Sigmoid colon (tissue), 7 donors: ENCODE data around the gene RBFOX2. TPM values are rescaled to one million over a fixed set of nuclear protein-coding genes. Genes with fewer than 3 reads are reported as not detected.

Experiments used
- DNase-seq: peaks from one replicate; pipeline ENCODE4 v3.0.0-alpha.2; 2019
- H3K27ac ChIP-seq, 4 donors: fragments of 200-600 bp; sonication (generic); one replicate each; pipeline ENCODE4 v1.5.1; 2016 to 2019; ENCODE audit warnings: mild to moderate bottlenecking in 1 of 4
- H3K27me3 ChIP-seq, 3 donors: fragments of 200-600 bp; sonication (generic); one replicate each; pipeline ENCODE4 v1.5.1; 2019; ENCODE audit warnings: mild to moderate bottlenecking in 1 of 3
- H3K36me3 ChIP-seq, 4 donors: fragments of 200-600 bp; sonication (generic); one replicate each; pipeline ENCODE4 v1.5.1; 2016 to 2019
- H3K4me1 ChIP-seq, 4 donors: fragments of 200-600 bp; sonication (generic); one replicate each; pipeline ENCODE4 v1.5.1; 2017 to 2019
- H3K4me3 ChIP-seq, 4 donors: fragments of 200-600 bp; sonication (generic); one replicate each; pipeline ENCODE4 v1.5.1; 2017 to 2019; ENCODE audit warnings: mild to moderate bottlenecking in 2 of 4, moderate library complexity in 1 of 4
- H3K9me3 ChIP-seq, 4 donors: fragments of 200-600 bp in 3 of 4; sonication (generic) in 3 of 4; one replicate each; pipeline versions ENCODE4 v1.5.1 to v1.6.1; 2013 to 2019
- EP300 ChIP-seq, 4 donors: sonication (generic); formaldehyde crosslinking; IDR thresholded peaks; one replicate each; pipeline ENCODE4 v1.6.1; 2017; ENCODE audit warnings: antibody characterized with exemption in 4 of 4
- POLR2A ChIP-seq, 2 donors: fragments of 450-650 bp; IDR thresholded peaks; one replicate each; pipeline ENCODE4 v1.6.1; 2016; ENCODE audit warnings: antibody characterized with exemption in 2 of 2, mild to moderate bottlenecking in 2 of 2, moderate library complexity in 2 of 2
- POLR2AphosphoS5 ChIP-seq, 4 donors: sonication (generic); formaldehyde crosslinking; IDR thresholded peaks; one replicate each; pipeline ENCODE4 v1.6.1; 2017; ENCODE audit warnings: antibody characterized with exemption in 4 of 4
- WGBS, 2 donors: extraction: QIAGEN DNeasy Blood & Tissue Kit; methylation state at CpG; one replicate each; pipeline ENCODE4 v1.1.7; 2013; 5-methylcytosine and 5-hydroxymethylcytosine counted together
- intact Hi-C: fragments of 100-400 bp; cut with DNase I; formaldehyde crosslinking; loops from one replicate; pipeline ENCODE4 v1.15.1; 2023
- polyA plus RNA-seq, 3 donors: library from polyadenylated mRNA; stranded (reverse); fragments of 200-250 nt; gene quantifications; one replicate each; pipeline ENCODE4 v1.2.3, GENCODE V29; 2013
- total RNA-seq, 4 donors: library from RNA; depleted of rRNA; stranded (reverse); fragments of >200 nt; gene quantifications; one replicate each; pipeline ENCODE4 v1.1.0, GENCODE V29; 2016
- TF ChIP-seq, protein P1 (sequence below), 4 experiments: fragments of 450-650 bp in 3 of 4; fragments of 200-600 bp in 1 of 4; IDR thresholded peaks; one replicate each; pipeline ENCODE4 v1.5.1; 2016 to 2019; ENCODE audit warnings: antibody characterized with exemption in 4 of 4, mild to moderate bottlenecking in 3 of 4, moderate library complexity in 2 of 4
- donor health status: healthy with polysubstance abuse.
- donor health status: Bipolar disorder and iron deficiency.
- donor health status: healthy.

RBFOX2 gene
- total and polyA plus RNA-seq, 7 donors, result 11.6 to 164 (median 138) TPM

GRCh38 chr22:35930933-35931332, 97.7 kb downstream of the RBFOX2 start:
- peak overlapping the region in 2 of 4 donors; percentile 11 to 12 for H3K27ac ChIP-seq
- no peak for DNase-seq

GRCh38 chr22:35928285-35928798, 100.3 kb downstream of the RBFOX2 start:
- intact Hi-C loops, result loop anchor here (10.0 kb wide), 1 partner anchor 554 kb away; no protein-coding TSS in a partner anchor
- WGBS, 2 donors, result 37 to 69% methylated on average over 3 of the region's 3 CpGs
- H3K36me3 ChIP-seq, result no peaks in the 10 kb centered on the region
- no peaks in the 10 kb centered on the region for H3K9me3 ChIP-seq
- no peak overlapping the region for H3K4me3 ChIP-seq
- DNase-seq, result no peak
- H3K27ac ChIP-seq, result no peak overlapping the region
- no peaks in the 10 kb centered on the region for H3K27me3 ChIP-seq
- H3K4me1 ChIP-seq, result peaks cover 0 to 19% (median 10%) of the 10 kb centered on the region in 4 donors
- TF ChIP-seq POLR2A (IDR thresholded peaks at IDR 0.05), result no peak
- no peak for TF ChIP-seq EP300 (IDR thresholded peaks at IDR 0.05)
- TF ChIP-seq, protein P1, sequence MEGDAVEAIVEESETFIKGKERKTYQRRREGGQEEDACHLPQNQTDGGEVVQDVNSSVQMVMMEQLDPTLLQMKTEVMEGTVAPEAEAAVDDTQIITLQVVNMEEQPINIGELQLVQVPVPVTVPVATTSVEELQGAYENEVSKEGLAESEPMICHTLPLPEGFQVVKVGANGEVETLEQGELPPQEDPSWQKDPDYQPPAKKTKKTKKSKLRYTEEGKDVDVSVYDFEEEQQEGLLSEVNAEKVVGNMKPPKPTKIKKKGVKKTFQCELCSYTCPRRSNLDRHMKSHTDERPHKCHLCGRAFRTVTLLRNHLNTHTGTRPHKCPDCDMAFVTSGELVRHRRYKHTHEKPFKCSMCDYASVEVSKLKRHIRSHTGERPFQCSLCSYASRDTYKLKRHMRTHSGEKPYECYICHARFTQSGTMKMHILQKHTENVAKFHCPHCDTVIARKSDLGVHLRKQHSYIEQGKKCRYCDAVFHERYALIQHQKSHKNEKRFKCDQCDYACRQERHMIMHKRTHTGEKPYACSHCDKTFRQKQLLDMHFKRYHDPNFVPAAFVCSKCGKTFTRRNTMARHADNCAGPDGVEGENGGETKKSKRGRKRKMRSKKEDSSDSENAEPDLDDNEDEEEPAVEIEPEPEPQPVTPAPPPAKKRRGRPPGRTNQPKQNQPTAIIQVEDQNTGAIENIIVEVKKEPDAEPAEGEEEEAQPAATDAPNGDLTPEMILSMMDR (IDR thresholded peaks at IDR 0.05), result no peak
- no peak for TF ChIP-seq POLR2AphosphoS5 (IDR thresholded peaks at IDR 0.05)

More at GRCh38 chr22:35930933-35931332, 97.7 kb downstream of the RBFOX2 start:
- Histone ChIP-seq H3K4me1 (peaks cover 0 to 19% (median 10%) of the 10 kb centered on the region in 4 donors), H3K4me3 (no peak overlapping the region), H3K27me3 (no peaks in the 10 kb centered on the region), H3K36me3 (no peaks in the 10 kb centered on the region), H3K9me3 (no peaks in the 10 kb centered on the region)
- TF ChIP-seq EP300 (IDR thresholded peaks at IDR 0.05), result no peak
- TF ChIP-seq POLR2A (IDR thresholded peaks at IDR 0.05), result no peak
- TF ChIP-seq, protein P1 (IDR thresholded peaks at IDR 0.05), result peak; percentile 57 to 78 (median 72)
- TF ChIP-seq POLR2AphosphoS5 (IDR thresholded peaks at IDR 0.05), result peak in 1 of 4 donors; percentile 39
- intact Hi-C loops, result loop anchor here (2.0 kb wide), 1 partner anchor 194 kb away; no protein-coding TSS in a partner anchor

DNA sequence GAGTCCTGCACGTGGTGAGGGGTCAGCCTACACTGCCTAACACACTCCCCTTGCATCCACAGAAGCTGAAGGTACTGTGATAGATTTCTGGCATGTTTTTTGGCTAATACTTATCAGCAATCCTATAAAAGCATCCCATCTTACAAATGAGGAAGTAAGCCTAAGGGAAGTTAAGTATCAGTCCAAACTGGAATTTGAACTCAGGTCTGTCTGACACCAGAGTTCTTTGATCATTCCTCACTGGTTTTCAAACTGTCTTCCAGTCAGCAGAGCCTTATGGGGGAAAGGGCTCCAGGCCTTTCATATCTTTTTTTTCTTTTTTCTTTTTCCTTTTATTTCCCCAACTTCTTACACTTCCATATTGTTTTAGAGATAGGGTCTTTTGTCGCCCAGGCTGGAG, 105.6 kb downstream of the RBFOX2 start:
- H3K27ac ChIP-seq, result peak overlapping the region in 3 of 4 donors; percentile 71 to 87 (median 85)
- DNase-seq, result no peak
- peaks cover 0 to 58% (median 54%) of the 10 kb centered on the region in 4 donors for H3K4me1 ChIP-seq
- TF ChIP-seq, protein P1 (IDR thresholded peaks at IDR 0.05), result no peak
- TF ChIP-seq POLR2AphosphoS5 (IDR thresholded peaks at IDR 0.05) (no peak), EP300 (IDR thresholded peaks at IDR 0.05) (no peak), POLR2A (IDR thresholded peaks at IDR 0.05) (no peak)
- H3K9me3 ChIP-seq, result no peaks in the 10 kb centered on the region
- intact Hi-C loops, result loop anchor here (5.0 to 10.0 kb wide), 4 partner anchors 104 to 548 kb away; partner anchors contain the start of gene RBFOX2
- H3K36me3 ChIP-seq, result no peaks in the 10 kb centered on the region
- H3K4me3 ChIP-seq, result no peak overlapping the region
- WGBS, 2 donors, result 85 to 90% methylated on average over 2 of the region's 2 CpGs
- no peaks in the 10 kb centered on the region for H3K27me3 ChIP-seq

GRCh38 chr22:35921777-35922176, 106.8 kb downstream of the RBFOX2 start:
- TF ChIP-seq POLR2A (IDR thresholded peaks at IDR 0.05) (no peak), POLR2AphosphoS5 (IDR thresholded peaks at IDR 0.05) (peak; percentile 15 to 63 (median 37)), EP300 (IDR thresholded peaks at IDR 0.05) (no peak)
- TF ChIP-seq, protein P1 (IDR thresholded peaks at IDR 0.05), result peak in 3 of 4 experiments; percentile 29 to 58 (median 50)
- peak; percentile 90 for DNase-seq
- intact Hi-C loops, result loop anchor here (2.0 to 10.0 kb wide), 5 partner anchors 83 to 547 kb away; partner anchors contain the start of gene RBFOX2

More at GRCh38 chr22:35921777-35922176, 106.8 kb downstream of the RBFOX2 start:
- no peak overlapping the region for H3K4me3 ChIP-seq
- H3K27me3 ChIP-seq, result no peaks in the 10 kb centered on the region
- H3K4me1 ChIP-seq, result peaks cover 0 to 65% (median 57%) of the 10 kb centered on the region in 4 donors
- H3K27ac ChIP-seq, result peak overlapping the region; percentile 71 to 87 (median 80)
- no peaks in the 10 kb centered on the region for H3K36me3 ChIP-seq
- H3K9me3 ChIP-seq, result no peaks in the 10 kb centered on the region
